Colonic mucosa (tissue), 4 donors: ENCODE measurements around the gene MAST3. TPM values are rescaled to one million over a fixed set of nuclear protein-coding genes. Genes with fewer than 3 reads are reported as not detected.

Experiments
- DNase-seq: peaks from one replicate; pipeline ENCODE4 v3.0.0-alpha.2; 2020
- H3K27ac ChIP-seq: fragments of 200-600 bp; one replicate; pipeline ENCODE4 v1.8.0; 2021
- H3K27me3 ChIP-seq: fragments of 200-600 bp; one replicate; pipeline ENCODE4 v1.8.0; 2021
- H3K36me3 ChIP-seq: fragments of 200-600 bp; one replicate; pipeline ENCODE4 v1.8.0; 2021
- H3K4me1 ChIP-seq: fragments of 200-600 bp; one replicate; pipeline ENCODE4 v1.8.0; 2021; ENCODE audit warnings: mild to moderate bottlenecking
- H3K4me3 ChIP-seq: fragments of 200-600 bp; one replicate; pipeline ENCODE4 v1.8.0; 2021
- H3K9ac ChIP-seq, 2 donors: one replicate each; pipeline ENCODE4 v1.7.0; 2013; ENCODE audit warnings: control low read depth in 2 of 2, low read depth in 2 of 2, low read length in 2 of 2
- H3K9me3 ChIP-seq: fragments of 200-600 bp; one replicate; pipeline ENCODE4 v1.8.0; 2021
- CTCF ChIP-seq: fragments of 200-600 bp; IDR thresholded peaks from one replicate; pipeline ENCODE4 v1.8.0; 2022; ENCODE audit warnings: antibody characterized with exemption, mild to moderate bottlenecking
- intact Hi-C: fragments of 100-400 bp; cut with DNase I; formaldehyde crosslinking; loops from one replicate; pipeline ENCODE4 v1.14.1; 2022
- total RNA-seq, 2 donors: library from RNA; stranded (reverse); fragmentation: NEBNext Ultra II Directional in 1 of 2; extraction: Animal tissue kit (Norgen Biotek cat#: 25700) in 1 of 2; gene quantifications; one replicate each; pipeline ENCODE4 v1.2.1, GENCODE V29; 2021
- donor health status: healthy.
- donor health status: DM: no; HTN: no; CAD: no.
- donor health status: DM: no; HTN: no; CAD: no.

MAST3 gene
- total RNA-seq, 2 donors from 2014 or later: 24.3 to 30.9 TPM

- Histone ChIP-seq H3K4me1 (no peaks in the 10 kb centered on the region), H3K27ac (no peak overlapping the region), H3K36me3 (peaks cover 11% of the 10 kb centered on the region), H3K27me3 (no peaks in the 10 kb centered on the region), H3K4me3 (no peak overlapping the region), H3K9me3 (no peaks in the 10 kb centered on the region), H3K9ac (no peak overlapping the region)
- intact Hi-C loops: no loop called here
- no peak for TF ChIP-seq CTCF
- no peak for DNase-seq
Observed at GRCh38 chr19:18140473-18140872, 42.9 kb downstream of the MAST3 start.

GRCh38 chr19:18141031-18141430 lies 43.5 kb downstream of the MAST3 start:
- Histone ChIP-seq H3K9ac (no peak overlapping the region), H3K4me3 (no peak overlapping the region), H3K27ac (no peak overlapping the region), H3K27me3 (no peaks in the 10 kb centered on the region), H3K9me3 (no peaks in the 10 kb centered on the region), H3K36me3 (peaks cover 11% of the 10 kb centered on the region), H3K4me1 (no peaks in the 10 kb centered on the region)
- TF ChIP-seq CTCF: no peak
- DNase-seq: no peak
- intact Hi-C loops: no loop called here

GRCh38 chr19:18143902-18144301 lies 46.3 kb downstream of the MAST3 start:
- Histone ChIP-seq H3K4me1 (no peaks in the 10 kb centered on the region), H3K27me3 (no peaks in the 10 kb centered on the region), H3K4me3 (no peak overlapping the region), H3K9me3 (no peaks in the 10 kb centered on the region), H3K36me3 (peaks cover 11% of the 10 kb centered on the region), H3K9ac (no peak overlapping the region), H3K27ac (no peak overlapping the region)
- intact Hi-C loops: no loop called here
- no peak for DNase-seq
- no peak for TF ChIP-seq CTCF

- no peak for TF ChIP-seq CTCF
- intact Hi-C loops: no loop called here
Observed at GRCh38 chr19:18144361-18144760, 46.8 kb downstream of the MAST3 start.

GRCh38 chr19:18144906-18145305 lies 47.3 kb downstream of the MAST3 start:
- no peaks in the 10 kb centered on the region for H3K27me3 ChIP-seq
- H3K9me3 ChIP-seq: no peaks in the 10 kb centered on the region
- TF ChIP-seq CTCF: no peak
- no peak overlapping the region for H3K27ac ChIP-seq
- H3K36me3 ChIP-seq: peaks cover 11% of the 10 kb centered on the region
- no peak for DNase-seq
- H3K4me1 ChIP-seq: no peaks in the 10 kb centered on the region
- no peak overlapping the region for H3K9ac ChIP-seq
- intact Hi-C loops: no loop called here
- no peak overlapping the region for H3K4me3 ChIP-seq

More at GRCh38 chr19:18144361-18144760, 46.8 kb downstream of the MAST3 start:
- no peaks in the 10 kb centered on the region for H3K4me1 ChIP-seq
- peaks cover 11% of the 10 kb centered on the region for H3K36me3 ChIP-seq
- no peak overlapping the region for H3K4me3 ChIP-seq
- H3K9me3 ChIP-seq: no peaks in the 10 kb centered on the region
- H3K27me3 ChIP-seq: no peaks in the 10 kb centered on the region
- H3K27ac ChIP-seq: no peak overlapping the region
- no peak for DNase-seq
- H3K9ac ChIP-seq: no peak overlapping the region
